MV-4-11 (cell line): ENCODE data around the gene ARMC12.

Source experiments
- DNase-seq: peaks from one replicate; lab custom pipeline; 2025; lab: John Stamatoyannopoulos, UW

Gene ARMC12

DNA sequence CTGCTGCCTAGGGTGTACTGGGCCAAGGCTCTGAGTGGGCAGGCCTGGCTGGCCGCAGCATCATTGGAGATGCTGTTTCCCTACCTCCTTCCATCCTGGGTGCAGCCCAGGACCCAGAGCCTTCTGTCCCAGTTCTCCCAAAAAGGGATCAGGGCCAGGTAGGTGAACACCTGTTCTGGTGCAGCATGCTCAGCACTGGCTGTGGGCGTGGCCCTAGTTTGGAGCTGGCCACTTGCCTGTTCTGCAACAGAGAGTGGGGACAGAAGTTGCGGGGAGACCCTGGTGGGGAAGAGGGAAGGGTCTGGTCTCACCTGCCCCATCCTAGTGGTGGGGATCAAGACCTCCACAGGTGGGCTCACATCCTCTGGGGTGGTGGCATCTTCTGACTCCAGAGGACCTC lies 1.4 kb upstream of the ARMC12 start:
- DNase-seq = no peak

DNA sequence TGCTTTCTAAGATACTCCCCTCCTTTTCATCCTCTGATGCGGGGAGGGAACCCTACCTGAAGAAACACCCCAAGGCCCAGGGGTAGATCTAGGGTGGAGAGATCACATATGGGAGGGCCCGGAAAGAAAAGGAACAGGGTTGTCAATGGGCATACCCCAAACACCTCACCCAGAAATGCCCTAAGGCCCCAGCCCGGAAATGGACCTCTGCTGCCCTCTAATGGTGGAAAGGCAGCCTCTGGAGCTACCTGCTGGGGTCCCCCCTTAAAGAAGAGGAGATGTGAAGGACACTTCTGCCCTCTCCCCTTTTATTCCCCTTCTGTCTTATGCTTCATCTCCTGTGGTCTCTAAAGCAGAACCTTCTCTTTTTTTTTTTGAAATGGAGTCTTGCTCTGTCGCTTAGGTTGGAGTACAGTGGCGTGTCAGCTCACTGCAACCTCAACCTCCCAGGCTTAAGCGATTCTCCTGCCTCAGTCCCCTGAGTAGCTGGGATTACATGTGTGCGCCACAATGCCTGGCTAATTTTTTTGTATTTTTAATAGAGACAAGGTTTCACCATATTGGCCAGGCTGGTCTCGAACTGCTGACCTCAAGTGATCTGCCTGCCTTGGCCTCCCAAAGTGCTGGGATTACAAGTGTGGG lies 458 bp upstream of the ARMC12 start:
- peak; percentile 45 for DNase-seq

DNA sequence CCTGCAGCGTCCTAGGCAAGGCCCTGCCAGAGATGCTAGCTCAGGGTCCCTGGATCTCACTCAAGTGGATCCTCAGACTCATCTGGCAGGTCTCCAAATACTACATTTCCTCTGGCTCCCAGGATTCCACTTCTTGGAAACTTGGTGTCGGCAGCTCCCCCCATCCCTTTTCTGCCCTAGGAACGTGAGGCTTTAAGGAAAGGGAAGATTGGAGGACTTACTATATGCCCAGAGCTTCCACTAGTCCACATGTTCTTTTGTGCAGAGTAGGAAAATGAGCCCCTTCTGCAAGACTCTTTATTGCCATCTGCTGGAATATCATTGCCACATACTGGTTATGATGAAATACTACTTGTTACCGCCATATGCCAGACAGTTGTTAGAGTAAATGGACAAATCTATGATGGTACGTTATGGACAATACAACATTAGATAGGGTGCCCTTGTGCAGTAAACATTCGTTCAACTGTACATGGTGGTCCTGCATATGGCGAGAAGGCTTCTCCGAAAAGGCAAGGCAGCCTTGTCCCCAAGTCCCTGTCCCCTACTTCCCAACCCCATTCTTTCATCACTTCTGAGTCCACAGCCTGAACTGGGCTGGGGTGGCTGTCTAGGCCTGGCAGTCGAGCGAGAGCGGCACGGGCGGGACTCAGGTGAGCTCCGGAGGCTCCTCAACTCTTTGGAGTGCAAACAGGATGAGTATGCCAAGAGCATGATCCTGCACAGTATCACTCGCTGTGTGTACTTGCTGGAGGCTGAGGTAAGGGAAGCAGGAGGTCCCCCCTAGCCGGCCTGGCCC lies 780 bp downstream of the ARMC12 start:
- peak; percentile 82 for DNase-seq

DNA sequence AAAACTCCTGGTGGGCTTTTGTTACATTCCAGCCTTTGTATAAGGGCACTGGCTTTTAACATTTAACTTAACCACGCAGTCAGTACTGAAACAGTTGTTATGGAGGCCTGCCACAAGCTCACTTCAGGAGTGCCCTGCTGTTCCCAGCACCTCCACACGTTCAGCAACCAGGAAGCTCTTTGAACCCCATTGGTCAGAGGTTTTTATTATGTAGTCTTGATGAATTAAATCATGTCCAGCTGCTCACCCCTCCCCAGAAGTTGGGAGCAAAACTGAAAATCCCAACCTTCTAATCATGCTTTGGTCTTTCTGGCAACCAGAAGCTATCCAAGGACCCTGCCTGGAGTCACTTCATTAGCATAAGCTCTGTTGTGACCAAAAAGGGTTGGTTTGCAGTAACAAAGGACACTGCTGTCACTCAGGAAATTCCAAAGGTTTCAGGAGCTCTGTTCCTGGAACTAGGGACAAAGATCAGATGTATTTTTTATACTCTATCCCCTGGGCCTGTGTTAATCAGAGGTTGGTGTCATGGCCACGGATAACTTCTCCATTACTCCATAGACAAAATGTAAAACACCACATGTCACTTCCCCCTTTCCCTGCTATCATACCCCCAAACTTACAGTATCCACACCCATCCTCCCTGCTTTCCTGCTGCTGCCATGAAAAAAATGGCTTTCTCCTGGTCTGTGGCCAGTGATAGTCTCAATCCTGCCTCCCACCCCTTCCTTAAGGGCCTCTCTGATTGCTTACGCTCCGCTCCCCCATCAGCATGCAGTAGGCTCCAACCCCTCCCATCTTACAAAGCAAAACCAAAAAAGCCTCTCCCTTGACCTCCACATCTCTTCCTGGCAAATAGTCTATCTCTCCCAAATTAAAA lies 3.1 kb downstream of the ARMC12 start:
- DNase-seq = peak; percentile 18

DNA sequence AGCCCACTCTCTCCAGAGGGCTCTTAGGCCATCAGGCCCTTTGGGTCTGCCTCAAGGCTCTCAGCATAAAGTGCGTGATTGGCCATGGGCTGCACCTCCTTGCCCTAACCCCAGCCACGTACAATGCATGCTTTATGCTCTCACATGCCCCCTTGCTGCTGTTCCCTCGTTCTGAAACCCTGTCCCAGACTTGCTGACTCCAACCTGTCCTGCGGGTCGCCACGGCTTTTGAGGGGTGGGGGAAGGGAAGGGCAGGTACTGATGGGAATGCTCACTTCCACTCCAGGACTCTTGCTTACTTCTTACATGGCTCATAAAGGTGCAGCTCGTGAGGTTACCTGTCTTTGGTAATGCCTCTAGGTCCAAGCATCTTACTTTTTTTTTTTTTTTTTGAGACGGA lies 6.0 kb downstream of the ARMC12 start:
- no peak for DNase-seq

DNA sequence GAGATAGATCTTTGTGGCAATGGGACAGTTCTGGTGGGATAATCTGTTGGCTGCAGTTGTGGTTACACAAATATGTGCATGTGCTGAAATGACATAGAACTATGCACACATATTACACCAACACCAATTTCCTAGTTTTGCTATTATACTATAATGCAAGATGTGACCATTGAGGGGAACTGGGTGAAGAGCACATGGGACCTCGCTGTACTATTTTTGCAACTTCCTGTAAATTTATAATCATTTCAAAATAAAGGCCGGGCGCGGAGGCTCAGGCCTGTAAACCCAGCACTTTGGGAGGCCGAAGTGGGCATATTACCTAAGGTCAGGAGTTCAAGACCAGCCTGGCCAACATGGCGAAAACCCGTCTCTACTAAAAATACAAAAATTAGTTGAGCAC lies 8.7 kb downstream of the ARMC12 start:
- peak; percentile 23 for DNase-seq

DNA sequence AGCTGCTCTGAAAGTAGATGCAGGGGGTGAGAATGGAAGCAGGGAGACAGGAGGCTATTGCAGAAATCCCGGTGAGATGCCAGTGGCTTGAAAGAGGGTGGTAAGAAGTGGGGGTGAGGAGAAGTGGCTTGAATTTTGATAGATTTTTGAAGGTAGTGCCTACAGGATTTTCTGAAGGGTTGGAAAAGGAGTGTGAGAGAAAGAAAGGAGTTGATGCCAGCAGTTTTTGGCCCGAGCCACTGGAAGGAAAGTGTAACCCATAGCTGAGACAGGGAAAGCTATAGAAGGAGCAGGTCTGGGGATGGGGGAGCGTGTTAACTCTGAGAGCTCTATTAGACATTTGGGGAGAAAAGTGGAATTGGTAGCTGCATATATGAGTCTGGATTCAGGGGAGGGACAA lies 9.7 kb downstream of the ARMC12 start:
- DNase-seq = no peak

DNA sequence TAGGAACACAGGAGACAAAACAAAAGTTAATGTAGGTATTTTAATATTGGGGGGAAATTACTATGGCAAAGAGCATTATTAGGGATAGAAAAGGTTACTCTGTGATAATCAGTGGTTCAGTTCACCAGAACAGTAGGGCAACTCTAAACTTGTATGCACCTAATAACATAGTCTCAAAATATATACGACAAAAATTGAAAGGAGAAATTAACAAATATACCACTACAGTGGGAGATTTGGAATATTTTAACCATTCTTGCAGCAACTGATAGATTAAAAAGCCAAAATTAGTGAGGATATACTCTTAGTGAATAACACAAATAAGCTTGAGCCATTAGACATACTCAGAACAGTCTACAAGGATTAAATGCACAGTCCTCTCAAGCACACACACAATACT lies 11.0 kb downstream of the ARMC12 start:
- DNase-seq = no peak

DNA sequence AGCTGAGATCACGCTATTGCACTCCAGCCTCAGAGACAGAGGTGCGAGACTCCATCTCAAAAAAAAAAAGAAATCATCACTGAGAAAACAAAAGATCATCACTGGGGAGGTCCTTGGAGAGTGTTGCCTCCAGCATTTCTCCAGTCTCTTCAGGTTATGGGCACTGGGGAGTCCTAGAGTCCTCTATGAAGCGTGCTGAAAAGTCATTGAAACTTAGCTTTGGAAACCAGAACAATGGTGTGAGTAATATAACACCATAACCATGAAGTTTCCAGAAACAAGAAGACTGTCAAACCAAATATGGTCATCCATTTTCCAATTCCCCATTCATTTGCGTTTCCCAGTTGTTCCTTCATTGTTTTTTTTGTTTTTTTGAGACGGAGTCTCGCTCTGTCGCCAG lies 13.7 kb downstream of the ARMC12 start:
- DNase-seq = no peak

DNA sequence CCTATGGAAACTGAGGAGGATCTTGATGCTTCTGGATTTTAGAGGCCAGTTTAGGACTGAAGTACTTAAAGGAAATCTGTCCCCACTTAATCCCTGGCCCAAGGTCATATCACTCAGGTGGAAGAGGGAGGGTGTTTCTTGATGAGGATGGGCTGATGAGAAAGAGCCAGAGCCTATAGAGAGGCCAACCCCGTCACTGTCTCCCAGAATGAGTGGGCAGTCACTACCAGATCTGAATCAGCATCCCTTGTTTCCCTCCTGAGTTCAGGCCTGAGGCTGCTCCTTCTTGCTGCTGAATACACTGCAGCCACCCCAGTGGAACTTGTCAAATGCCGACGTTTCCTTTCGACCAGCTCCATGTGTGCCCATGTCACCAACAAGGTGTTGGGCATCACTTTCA lies 14.8 kb downstream of the ARMC12 start:
- no peak for DNase-seq

DNA sequence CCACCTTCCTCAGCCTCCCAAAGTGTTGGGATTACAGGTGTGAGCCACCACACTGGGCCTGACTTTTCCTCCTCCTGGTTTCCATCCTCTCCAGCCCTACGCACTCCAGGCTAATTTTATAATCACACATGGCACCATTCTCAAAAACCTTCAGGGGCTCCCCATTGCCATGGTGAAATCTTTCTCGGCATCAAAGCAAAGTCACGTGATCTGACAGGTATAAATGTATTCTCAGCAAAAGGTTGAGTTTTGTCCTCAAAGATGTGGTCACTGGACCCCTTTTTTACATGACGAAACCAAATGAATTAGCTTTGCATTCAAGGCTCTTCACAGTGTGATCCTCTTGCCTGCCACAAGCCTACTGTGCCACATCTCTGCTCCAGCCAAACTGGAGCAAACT lies 15.5 kb downstream of the ARMC12 start:
- DNase-seq = no peak

DNA sequence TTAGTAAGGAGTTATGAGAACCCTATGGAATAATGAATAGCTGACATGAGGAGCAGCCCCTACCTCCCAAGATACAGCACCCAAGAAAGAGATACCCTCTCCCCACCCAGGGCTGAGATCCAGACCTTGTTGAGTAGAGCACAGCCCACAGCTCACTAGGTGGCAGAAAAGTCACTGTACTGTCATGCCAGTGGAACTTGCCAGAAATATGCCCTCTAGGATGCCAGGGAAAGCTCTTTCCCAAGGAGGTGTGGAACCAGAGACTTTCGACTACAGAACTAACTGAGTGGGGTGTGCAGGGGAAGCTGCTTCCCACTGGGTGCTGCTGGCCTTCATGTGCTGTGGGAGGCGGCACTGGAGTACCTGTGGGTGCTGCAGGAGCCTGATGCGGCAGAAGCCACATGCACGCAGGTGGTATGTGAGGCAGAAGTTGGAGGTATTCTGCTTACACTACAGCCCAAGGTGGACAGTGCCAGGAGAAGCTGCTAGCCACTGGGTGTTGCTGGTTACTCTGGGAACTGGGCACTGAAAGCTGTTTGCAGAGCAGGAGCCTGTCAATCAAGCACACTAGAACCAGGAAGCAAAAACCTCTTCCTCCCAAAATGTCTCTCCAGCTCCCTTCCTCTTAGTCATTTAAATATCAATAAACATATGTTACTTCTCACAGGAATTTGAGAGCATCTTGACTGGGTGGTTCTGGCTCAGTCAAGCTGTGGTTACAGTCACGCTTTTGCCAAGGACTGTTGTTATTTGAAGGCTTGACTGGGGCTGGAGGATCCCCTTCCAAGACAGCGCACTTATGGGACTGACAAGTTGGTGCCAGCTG lies 17.8 kb downstream of the ARMC12 start:
- peak; percentile 32 for DNase-seq

DNA sequence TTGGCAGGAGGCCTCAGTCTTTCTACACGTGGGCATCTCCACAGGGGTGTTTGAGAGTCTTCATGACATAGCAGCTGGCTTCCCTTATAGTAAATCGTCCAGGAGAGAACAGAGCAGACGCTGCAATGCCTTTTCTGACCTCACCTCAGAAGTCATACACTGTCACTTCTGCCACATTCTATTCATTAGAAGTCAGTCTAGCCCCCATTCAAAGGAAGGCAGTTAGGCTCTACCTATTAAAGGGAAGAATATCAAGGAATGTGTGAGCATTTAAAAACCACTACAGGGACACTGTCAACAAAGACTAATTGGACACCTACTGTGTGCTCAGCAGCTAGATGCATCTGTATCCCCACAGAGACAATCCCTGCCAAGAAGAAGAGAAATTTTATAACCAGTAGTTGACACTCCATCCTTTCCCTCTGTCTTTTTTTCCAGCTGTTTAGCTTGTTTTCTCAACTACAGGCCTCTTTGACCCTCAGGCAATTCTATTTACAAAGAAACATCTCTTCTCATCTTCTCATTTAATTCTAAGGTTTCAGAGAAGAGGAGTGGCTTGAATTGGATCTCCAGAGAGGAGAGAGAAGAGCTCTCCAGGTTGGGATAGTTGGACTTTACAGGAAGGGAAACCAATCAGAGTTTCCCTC lies 18.6 kb downstream of the ARMC12 start:
- no peak for DNase-seq

DNA sequence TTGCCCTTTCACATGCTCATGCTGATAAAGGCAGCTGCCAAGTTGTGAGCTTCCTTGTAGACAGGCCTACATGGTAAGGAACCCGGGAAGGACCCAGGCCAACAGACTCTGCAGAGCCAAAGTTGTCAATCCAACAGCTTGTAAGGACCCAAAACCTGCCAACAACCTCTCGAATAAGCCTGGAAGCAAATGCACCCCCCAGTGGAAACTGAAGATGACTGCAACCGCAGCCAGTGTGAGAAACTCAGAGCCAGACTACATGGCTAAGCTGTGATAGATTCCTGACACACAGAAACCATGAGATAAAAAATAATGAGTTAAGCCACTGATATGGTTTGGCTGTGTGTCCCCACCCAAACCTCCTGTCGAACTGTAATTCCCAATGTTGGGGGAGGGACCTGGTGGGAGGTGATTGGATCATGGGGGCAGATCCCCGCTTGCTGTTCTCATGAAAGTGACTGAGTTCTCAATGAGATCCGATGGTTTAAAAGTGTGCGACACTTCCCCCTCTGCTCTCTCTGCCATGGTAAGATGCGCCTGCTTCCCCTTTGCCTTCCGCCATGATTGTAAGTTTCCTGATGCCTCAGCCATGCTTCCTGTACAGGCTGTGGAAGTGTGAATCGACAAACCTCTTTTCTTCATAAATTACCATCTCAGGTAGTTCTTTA lies 20.8 kb downstream of the ARMC12 start:
- no peak for DNase-seq

DNA sequence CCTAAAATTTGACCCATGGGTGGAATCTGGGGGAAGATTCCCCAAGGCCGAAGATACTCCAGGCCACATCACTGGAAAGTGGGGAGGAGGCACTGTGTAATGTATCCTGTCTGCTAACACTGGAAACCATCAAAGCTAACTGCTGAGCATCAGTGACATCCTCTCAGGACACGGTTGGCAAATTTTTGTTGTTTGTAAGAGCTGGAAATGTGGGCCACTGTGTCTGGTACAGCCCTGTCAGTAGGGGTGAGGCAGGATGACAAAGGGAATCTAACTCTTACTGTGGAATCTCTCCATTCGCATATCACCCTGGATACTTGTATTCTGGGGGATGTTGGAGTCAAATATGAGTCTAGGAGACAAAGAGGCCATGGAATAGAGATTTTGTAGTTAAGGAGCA lies 22.6 kb downstream of the ARMC12 start:
- no peak for DNase-seq

DNA sequence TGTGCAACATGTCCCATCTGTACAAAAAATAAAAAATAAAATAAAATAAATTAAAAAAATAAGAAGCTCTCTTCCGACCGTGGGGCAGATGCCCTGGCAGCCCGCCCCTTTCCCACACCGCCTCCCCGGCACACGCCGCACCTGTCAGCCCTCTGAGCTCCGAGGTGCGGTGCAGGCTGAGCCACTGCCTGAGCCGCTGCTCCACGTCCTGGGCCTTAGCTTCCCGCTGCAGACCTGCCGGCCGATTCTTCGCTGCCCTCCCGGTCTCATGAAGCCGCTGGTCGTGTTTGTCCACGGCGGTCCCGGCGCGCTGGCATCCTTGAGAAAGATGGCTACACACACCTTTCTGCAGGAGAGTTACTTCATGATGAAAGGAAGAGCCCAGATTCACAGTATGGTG lies 28.9 kb downstream of the ARMC12 start:
- no peak for DNase-seq

DNA sequence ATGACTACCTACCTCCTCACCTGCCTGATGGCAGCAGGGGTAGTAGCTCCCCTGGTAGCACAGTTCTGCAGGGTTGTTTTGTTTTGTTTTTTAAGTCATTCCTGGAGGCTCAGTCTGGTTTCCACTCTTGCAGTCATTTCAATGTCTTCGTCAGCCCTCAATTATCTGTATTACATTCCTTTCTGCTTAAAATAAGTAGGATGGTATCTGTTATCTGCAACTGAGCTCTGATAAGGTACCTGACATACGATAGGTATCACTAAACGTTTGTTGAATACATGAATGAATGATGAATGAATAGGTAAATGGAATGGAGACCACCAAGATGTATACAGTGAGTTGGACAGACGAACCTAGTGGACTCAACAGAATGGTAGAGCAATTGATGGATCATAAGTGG lies 32.4 kb downstream of the ARMC12 start:
- DNase-seq = no peak

DNA sequence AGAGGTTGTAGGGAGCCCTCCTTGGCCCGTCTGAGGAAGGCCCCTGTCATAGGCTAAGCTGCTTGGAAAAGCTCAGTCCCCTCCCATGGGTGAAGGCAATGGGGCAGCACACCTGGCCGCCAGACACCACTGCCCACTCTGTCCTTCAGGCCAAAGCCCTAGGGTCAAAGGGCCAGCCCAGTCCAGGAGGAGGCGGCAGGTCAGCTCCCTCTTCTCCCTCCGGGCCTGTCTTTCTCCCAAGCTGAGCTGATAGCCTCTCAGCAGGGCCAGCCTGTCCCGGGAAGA lies 34.5 kb downstream of the ARMC12 start:
- no peak for DNase-seq

DNA sequence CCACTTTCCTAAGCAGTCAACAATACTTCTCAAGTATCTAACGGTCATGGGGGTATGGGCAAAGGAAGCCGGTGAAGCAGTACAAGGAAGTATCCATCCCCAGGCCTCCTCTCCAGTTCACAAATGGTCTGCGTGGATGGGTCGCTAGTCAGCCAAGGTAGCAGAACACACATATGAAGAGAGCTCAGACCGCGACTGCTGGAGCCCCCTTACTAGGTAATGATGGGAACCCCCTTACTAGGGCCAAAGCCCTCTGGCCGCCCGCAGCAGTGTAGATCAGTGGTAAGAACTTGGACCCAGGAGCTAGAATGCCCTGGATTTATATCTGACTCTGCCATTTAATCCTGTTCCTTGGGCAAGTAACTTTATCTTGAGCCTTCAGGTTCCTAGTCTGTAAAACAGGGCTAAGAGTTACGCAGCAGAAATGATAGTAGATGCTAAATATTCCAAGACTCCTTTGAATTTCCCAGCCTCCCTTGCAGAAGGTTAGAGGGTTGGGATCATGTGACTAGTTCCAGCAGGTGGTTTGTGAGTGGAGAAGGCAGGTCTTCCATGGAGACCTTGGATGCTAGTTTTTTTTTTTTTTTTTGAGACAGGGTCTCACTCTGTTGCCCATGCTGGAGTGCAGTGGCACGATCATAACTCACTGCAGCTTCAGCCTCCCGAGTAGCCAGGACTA lies 37.4 kb downstream of the ARMC12 start:
- no peak for DNase-seq

DNA sequence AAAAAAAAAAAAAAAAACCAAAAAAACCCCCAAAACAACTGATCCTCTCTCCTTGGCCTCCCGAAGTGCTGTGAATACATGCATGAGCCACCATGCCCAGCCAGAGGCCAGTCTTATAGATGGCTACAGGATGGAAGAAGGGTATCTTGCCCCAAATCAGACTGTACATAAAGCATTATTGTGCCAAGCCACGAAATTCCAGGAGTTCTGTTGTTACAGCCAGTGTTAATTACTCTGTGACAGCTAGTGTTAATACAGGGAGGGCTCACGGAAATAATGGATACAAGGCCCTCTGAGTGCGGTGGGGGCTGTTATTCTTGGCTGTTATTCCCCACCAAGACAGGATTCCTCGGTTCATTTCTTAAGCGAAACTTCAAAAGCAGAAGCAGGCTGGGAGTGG lies 38.2 kb downstream of the ARMC12 start:
- DNase-seq = peak; percentile 33
